Calu3 (cell line): ENCODE measurements around the gene IL17RB. TPM values are rescaled to one million over a fixed set of nuclear protein-coding genes. Genes with fewer than 3 reads are reported as not detected.
A peak's percentile ranks its signal among the peaks of the same experiment; 100 is the strongest.

Source experiments
- BruUV-seq: library from RNA; stranded (reverse); fragments of 400-500 nt; replicated peaks from 2 replicates; lab custom pipeline; 2021; lab: Mats Ljungman, UMichigan
- CTCF ChIA-PET: fragments of 300-600 bp; sonication (Branson Sonifier 250); formaldehyde crosslinking; loops from one replicate; lab custom pipeline; 2022; ENCODE audit warnings: antibody characterized with exemption; lab: Charles Lee
- DNase-seq: peaks from one replicate; pipeline ENCODE4 v3.0.0; 2022
- H3K27ac Mint-ChIP-seq: one replicate; pipeline ENCODE4 v1.8.0; 2022; ENCODE audit warnings: mixed read lengths; ENCODE audit not compliant: unreplicated experiment
- H3K27me3 Mint-ChIP-seq: one replicate; pipeline ENCODE4 v1.8.0; 2022; ENCODE audit warnings: mixed read lengths; ENCODE audit not compliant: unreplicated experiment
- H3K36me3 Mint-ChIP-seq: one replicate; pipeline ENCODE4 v1.8.0; 2022; ENCODE audit warnings: mild to moderate bottlenecking, moderate library complexity, mixed read lengths; ENCODE audit not compliant: insufficient read depth, unreplicated experiment
- H3K4me1 Mint-ChIP-seq: one replicate; pipeline ENCODE4 v1.8.0; 2022; ENCODE audit warnings: mild to moderate bottlenecking, low read depth, mixed read lengths; ENCODE audit not compliant: unreplicated experiment
- H3K4me3 Mint-ChIP-seq: one replicate; pipeline ENCODE4 v1.8.0; 2022; ENCODE audit warnings: mild to moderate bottlenecking, low read depth, moderate library complexity, mixed read lengths; ENCODE audit not compliant: unreplicated experiment
- H3K9me3 Mint-ChIP-seq: one replicate; pipeline ENCODE4 v1.8.0; 2022; ENCODE audit warnings: low read depth, mixed read lengths; ENCODE audit not compliant: unreplicated experiment
- intact Hi-C: fragments of 100-400 bp; cut with micrococcal nuclease; formaldehyde crosslinking; loops from one replicate; pipeline ENCODE4 v1.10.0; 2022; ENCODE audit not compliant: unreplicated experiment
- total RNA-seq: library from RNA; stranded (reverse); gene quantifications from 2 replicates; pipeline ENCODE4 v1.2.3, GENCODE V29; 2022
- TF ChIP-seq, protein P1 (sequence below): fragments of 200-600 bp; IDR thresholded peaks from one replicate; pipeline ENCODE4 v1.8.0; 2022; ENCODE audit warnings: antibody characterized with exemption; ENCODE audit not compliant: unreplicated experiment

The IL17RB gene
- total RNA-seq, 1 experiment from 2014 or later: 21.9 TPM

- peaks cover 49% of the 10 kb centered on the region for H3K36me3 Mint-ChIP-seq
- H3K4me3 Mint-ChIP-seq: no peak overlapping the region
- BruUV-seq: no TSS peak
- no peak overlapping the region for H3K27ac Mint-ChIP-seq
- CTCF ChIA-PET: no interaction called here
- no peak for DNase-seq
- no peaks in the 10 kb centered on the region for H3K27me3 Mint-ChIP-seq
- intact Hi-C loops: no loop called here
- no peaks in the 10 kb centered on the region for H3K9me3 Mint-ChIP-seq
- peaks cover 37% of the 10 kb centered on the region for H3K4me1 Mint-ChIP-seq
- TF ChIP-seq, protein P1, sequence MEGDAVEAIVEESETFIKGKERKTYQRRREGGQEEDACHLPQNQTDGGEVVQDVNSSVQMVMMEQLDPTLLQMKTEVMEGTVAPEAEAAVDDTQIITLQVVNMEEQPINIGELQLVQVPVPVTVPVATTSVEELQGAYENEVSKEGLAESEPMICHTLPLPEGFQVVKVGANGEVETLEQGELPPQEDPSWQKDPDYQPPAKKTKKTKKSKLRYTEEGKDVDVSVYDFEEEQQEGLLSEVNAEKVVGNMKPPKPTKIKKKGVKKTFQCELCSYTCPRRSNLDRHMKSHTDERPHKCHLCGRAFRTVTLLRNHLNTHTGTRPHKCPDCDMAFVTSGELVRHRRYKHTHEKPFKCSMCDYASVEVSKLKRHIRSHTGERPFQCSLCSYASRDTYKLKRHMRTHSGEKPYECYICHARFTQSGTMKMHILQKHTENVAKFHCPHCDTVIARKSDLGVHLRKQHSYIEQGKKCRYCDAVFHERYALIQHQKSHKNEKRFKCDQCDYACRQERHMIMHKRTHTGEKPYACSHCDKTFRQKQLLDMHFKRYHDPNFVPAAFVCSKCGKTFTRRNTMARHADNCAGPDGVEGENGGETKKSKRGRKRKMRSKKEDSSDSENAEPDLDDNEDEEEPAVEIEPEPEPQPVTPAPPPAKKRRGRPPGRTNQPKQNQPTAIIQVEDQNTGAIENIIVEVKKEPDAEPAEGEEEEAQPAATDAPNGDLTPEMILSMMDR: no peak
Measured at GRCh38 chr3:53885239-53885638, 38.9 kb downstream of the IL17RB start.

- H3K27me3 Mint-ChIP-seq: no peaks in the 10 kb centered on the region
- peaks cover 36% of the 10 kb centered on the region for H3K4me1 Mint-ChIP-seq
- TF ChIP-seq, protein P1: no peak
- no peak overlapping the region for H3K4me3 Mint-ChIP-seq
- H3K36me3 Mint-ChIP-seq: peaks cover 51% of the 10 kb centered on the region
- no peak overlapping the region for H3K27ac Mint-ChIP-seq
- no peak for DNase-seq
- CTCF ChIA-PET: no interaction called here
- no TSS peak for BruUV-seq
- intact Hi-C loops: no loop called here
- no peaks in the 10 kb centered on the region for H3K9me3 Mint-ChIP-seq
Measured at GRCh38 chr3:53887446-53887845, 41.1 kb downstream of the IL17RB start.

DNA sequence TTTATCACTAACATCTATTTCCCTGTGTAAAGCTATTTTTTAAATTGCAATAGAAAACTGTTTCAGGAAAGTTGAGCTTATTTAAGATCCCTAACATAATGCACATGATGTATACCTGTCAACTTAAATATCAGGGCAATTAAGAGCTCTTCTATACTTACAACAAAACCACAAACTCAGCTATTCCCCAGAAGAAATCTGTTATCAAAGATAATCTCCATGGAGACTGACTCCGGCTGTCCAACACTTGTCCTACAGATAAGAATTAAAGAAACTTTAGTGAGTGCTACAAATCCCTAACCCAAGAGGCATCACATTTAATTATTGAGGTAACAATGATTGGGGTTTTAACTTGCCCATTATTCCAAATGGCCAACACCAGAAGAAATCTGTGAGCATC lies 41.9 kb downstream of the IL17RB start:
- no peak overlapping the region for H3K4me3 Mint-ChIP-seq
- H3K9me3 Mint-ChIP-seq: no peaks in the 10 kb centered on the region
- no peak overlapping the region for H3K27ac Mint-ChIP-seq
- DNase-seq: no peak
- peaks cover under 1% of the 10 kb centered on the region for H3K27me3 Mint-ChIP-seq
- H3K36me3 Mint-ChIP-seq: peaks cover 49% of the 10 kb centered on the region
- BruUV-seq: no TSS peak
- TF ChIP-seq, protein P1: no peak
- peaks cover 34% of the 10 kb centered on the region for H3K4me1 Mint-ChIP-seq
- intact Hi-C loops: no loop called here
- CTCF ChIA-PET: no interaction called here

DNA sequence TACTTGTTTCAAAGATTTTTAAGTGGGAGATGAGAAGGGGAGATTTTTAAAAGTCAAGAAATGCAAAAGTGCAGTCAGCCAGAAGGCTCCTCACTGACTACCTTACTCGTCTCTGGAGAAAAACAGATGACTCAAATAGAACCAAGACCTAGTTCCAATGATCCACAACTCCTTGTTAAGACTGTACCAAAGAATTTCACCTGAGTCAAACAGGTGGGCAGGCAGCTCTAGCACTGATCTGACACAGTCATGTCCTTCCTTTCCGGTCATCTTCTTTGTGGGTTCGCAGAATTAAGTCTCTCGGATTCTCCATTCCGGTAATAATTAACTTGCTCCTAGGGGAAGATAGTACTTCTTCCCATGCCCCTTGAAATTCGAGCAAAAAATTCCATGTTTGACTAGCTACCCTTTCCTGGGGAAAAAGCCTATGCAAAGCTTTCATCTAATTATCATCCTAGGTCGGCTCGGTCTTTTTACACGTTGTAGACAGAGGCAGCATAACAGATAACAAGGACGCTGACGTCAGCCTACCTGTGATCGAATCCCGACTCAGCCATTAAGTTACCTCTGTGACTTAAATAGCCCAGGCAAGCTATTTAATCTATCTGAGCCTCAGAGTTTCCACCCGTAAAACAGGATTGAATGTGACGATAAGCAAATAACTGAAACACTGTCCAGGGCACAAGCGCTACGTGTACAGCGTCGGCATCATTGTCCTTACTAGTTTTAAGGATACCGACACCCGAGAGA lies 44.5 kb downstream of the IL17RB start:
- BruUV-seq: TSS peak; percentile 51
- Mint-ChIP-seq H3K4me1 (peaks cover 31% of the 10 kb centered on the region), H3K27me3 (peaks cover 13% of the 10 kb centered on the region), H3K27ac (peak overlapping the region; percentile 99), H3K4me3 (peak overlapping the region; percentile 91), H3K36me3 (peaks cover 45% of the 10 kb centered on the region), H3K9me3 (no peaks in the 10 kb centered on the region)
- CTCF ChIA-PET: interaction anchor here (0.6 to 1.8 kb wide), 2 partner anchors 46 to 629 kb away, joined by 3 to 5 read pairs; no protein-coding TSS in a partner anchor
- TF ChIP-seq, protein P1: no peak
- intact Hi-C loops: no loop called here
- no peak for DNase-seq
